NCI-H226 (cell line): ENCODE data around the gene RLF.

ENCODE experiments used
- DNase-seq: peaks from one replicate; pipeline ENCODE4 v3.0.0-alpha.2; 2015

Gene RLF

DNA sequence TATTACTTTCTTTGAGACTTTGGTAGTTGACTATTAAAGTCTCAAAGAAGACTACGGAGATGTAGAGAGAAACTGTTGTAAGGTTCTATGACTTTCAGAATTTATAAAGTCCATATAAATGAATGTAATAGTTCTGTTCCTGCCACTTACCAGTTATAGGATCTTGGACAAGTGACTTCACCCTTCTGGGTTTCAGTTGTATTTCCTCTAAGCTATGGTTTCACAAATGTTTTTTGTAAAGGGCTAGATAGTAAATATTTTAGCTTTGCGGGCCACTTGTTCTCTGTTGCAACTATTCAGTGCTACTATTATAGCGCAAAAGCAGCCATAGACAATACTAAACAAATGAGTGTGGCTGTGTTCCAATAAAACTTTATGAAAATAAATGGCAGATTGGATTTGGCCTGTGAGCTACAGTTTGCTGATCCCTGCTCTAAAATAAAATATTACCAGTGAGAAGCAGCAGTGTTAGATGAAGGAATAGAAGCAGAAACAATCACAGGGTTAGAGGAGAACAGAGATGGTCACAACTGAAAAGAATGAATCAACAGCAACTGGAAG lies 111.5 kb downstream of the RLF start:
- no peak for DNase-seq

- DNase-seq, result no peak
These were observed 112.5 kb downstream of the RLF start for GRCh38 chr1:40273547-40274166.

- DNase-seq, result no peak
These were observed 113.1 kb downstream of the RLF start for GRCh38 chr1:40274331-40274730.

- DNase-seq, result no peak
These were observed 114.9 kb downstream of the RLF start for GRCh38 chr1:40276122-40276521.

DNA sequence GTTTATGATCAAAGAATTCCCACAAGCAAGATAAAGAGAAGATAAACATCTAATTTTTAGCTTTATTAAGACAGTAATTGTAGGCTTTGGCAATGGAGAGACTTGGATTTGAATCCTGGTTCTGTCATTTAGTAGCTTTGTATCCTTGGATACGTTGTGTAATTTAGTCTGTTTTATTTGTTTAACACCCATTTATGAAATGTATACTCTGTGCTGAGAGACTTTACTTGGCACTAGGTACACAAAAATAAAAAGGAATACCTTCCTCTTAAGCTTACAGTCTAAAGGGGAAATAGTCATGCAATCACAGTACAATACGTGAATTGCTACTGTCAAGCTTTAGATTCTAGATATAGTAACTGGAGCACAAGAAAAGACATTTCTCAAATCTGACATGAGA lies 120.7 kb downstream of the RLF start:
- DNase-seq, result no peak
